ENCODE results near the gene SLC41A2. TPM values are rescaled to one million over a fixed set of nuclear protein-coding genes. Genes with fewer than 3 reads are reported as not detected.

Gene SLC41A2
- total RNA-seq, 2 donors from 2014 or later = 29.0 to 58.6 TPM

GRCh38 chr12:104942075-104942474 lies 16.0 kb downstream of the SLC41A2 start:
- no peak for ATAC-seq
- intact Hi-C loops (cut with DNase I) = no loop called here
- DNase-seq = no peak
- Histone ChIP-seq H3K36me3 (replicated peaks in 1 of 2; ENCODE audit: insufficient read depth in 1 of 2, low read depth in 2 of 2) (no peaks in the 10 kb centered on the region), H3K27ac (no peak overlapping the region), H3K4me1 (peaks cover 13% of the 10 kb centered on the region), H3K9me3 (no peaks in the 10 kb centered on the region), H3K4me3 (no peak overlapping the region), H3K27me3 (no peaks in the 10 kb centered on the region)
- 93 to 96% methylated on average over 4 of the region's 4 CpGs for WGBS, 2 donors
- TF ChIP-seq CTCF (IDR thresholded peaks at IDR 0.05) (no peak), POLR2A (IDR thresholded peaks at IDR 0.05) (no peak)

GRCh38 chr12:104941454-104941853 lies 16.6 kb downstream of the SLC41A2 start:
- DNase-seq (no peak), ATAC-seq (no peak)
- intact Hi-C loops (cut with DNase I) = no loop called here
- H3K27me3 ChIP-seq = no peaks in the 10 kb centered on the region
- no peaks in the 10 kb centered on the region for H3K9me3 ChIP-seq
- 91 to 94% methylated on average over 3 of the region's 3 CpGs for WGBS, 2 donors
- TF ChIP-seq CTCF (IDR thresholded peaks at IDR 0.05) (no peak), POLR2A (IDR thresholded peaks at IDR 0.05) (no peak)
- H3K4me3 ChIP-seq = no peak overlapping the region
- H3K4me1 ChIP-seq = peaks cover 13% of the 10 kb centered on the region
- H3K36me3 ChIP-seq (replicated peaks in 1 of 2; ENCODE audit: insufficient read depth in 1 of 2, low read depth in 2 of 2) = no peaks in the 10 kb centered on the region
- no peak overlapping the region for H3K27ac ChIP-seq

GRCh38 chr12:104939089-104939488 lies 19.0 kb downstream of the SLC41A2 start:
- 97 to 98% methylated on average over 2 of the region's 2 CpGs for WGBS, 2 donors
- Histone ChIP-seq H3K9me3 (no peaks in the 10 kb centered on the region), H3K27ac (no peak overlapping the region), H3K27me3 (no peaks in the 10 kb centered on the region), H3K4me3 (no peak overlapping the region), H3K4me1 (peaks cover 4% of the 10 kb centered on the region), H3K36me3 (replicated peaks in 1 of 2; ENCODE audit: insufficient read depth in 1 of 2, low read depth in 2 of 2) (no peaks in the 10 kb centered on the region)
- no peak for DNase-seq
- ATAC-seq = no peak
- intact Hi-C loops (cut with DNase I) = no loop called here
- TF ChIP-seq CTCF (IDR thresholded peaks at IDR 0.05) (no peak), POLR2A (IDR thresholded peaks at IDR 0.05) (no peak)

- TF ChIP-seq CTCF (IDR thresholded peaks at IDR 0.05) = no peak
- no peak for TF ChIP-seq POLR2A (IDR thresholded peaks at IDR 0.05)
- Histone ChIP-seq H3K27me3 (no peaks in the 10 kb centered on the region), H3K9me3 (no peaks in the 10 kb centered on the region), H3K27ac (no peak overlapping the region), H3K36me3 (replicated peaks in 1 of 2; ENCODE audit: insufficient read depth in 1 of 2, low read depth in 2 of 2) (no peaks in the 10 kb centered on the region), H3K4me1 (no peaks in the 10 kb centered on the region), H3K4me3 (no peak overlapping the region)
- no peak for DNase-seq
- no peak for ATAC-seq
- 78% methylated on average over 3 of the region's 3 CpGs for WGBS, 2 donors
- intact Hi-C loops (cut with DNase I) = no loop called here
Observed at GRCh38 chr12:104938371-104938770, 19.7 kb downstream of the SLC41A2 start.

- WGBS, 2 donors = 83 to 95% methylated on average over 2 of the region's 2 CpGs
- Histone ChIP-seq H3K27me3 (no peaks in the 10 kb centered on the region), H3K36me3 (replicated peaks in 1 of 2; ENCODE audit: insufficient read depth in 1 of 2, low read depth in 2 of 2) (no peaks in the 10 kb centered on the region), H3K4me1 (peaks cover 13% of the 10 kb centered on the region), H3K27ac (no peak overlapping the region), H3K4me3 (no peak overlapping the region), H3K9me3 (no peaks in the 10 kb centered on the region)
- ATAC-seq = no peak
- TF ChIP-seq POLR2A (IDR thresholded peaks at IDR 0.05) (no peak), CTCF (IDR thresholded peaks at IDR 0.05) (no peak)
- no peak for DNase-seq
- intact Hi-C loops (cut with DNase I) = no loop called here
Observed at GRCh38 chr12:104935886-104936285, 22.2 kb downstream of the SLC41A2 start.

All from body of pancreas (tissue), 4 donors.